Measurements from ENCODE around the gene SEC23A.
"Not testable (repeated sequence)": the region's sequence is repeated elsewhere in the genome, so short reads cannot be mapped to it uniquely, and the experiment has no call there.

Gene SEC23A

DNA sequence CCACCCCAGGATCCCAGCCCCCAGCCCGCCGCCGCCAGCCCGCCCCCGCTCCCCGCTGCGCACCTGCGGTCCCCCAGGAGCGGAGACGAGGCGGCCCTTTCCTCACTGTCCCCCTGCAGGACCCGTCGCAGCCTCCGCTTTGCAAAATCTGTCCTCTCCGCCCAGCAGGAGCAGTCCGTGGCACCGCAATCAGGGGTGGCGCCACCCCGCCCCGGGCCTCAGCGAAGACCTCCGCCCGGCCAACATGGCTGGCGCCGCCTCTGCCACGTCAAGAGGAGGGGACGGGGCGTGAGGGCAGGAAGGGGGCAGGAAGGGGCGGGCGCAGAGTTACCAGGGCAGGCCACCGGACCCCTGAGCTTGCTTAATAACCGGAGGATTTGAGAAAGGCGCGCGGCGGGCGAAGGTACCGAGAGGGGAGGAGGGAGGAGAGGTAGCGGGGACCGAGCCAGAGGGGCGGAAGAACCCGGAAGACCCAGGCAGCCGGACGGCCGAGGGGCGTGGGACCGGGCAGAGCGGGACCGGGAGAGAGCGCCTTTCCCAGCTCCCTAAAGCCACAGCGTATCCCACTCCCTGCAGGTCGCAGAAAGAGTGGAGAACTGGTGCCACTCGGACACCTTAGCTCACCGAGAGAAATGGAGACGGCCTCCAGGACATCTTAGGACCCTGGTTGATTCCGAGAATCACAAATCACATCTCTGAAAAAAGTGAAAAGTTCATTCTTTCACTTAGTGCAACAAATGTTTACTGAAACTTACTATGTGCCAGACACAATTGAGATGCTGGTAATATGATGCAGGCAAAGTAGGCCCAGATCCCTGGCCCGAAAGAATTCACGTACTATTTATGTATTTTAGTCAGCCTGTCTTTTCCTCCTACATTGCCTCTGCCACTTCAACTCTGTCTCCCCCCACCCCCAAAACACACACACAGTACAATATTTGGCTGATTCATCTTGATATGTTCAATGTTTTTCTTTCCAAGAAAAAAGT lies at the start of gene SEC23A:
SEC23A (minus strand) TSS at position 267 of the 989 bp plus-strand sequence. CDS start 7,117 bp downstream, outside the sequence.
- peak; percentile 56 to 72 (median 68) for DNase-seq

GRCh38 chr14:39145266-39145966 lies 42.4 kb upstream of the SEC23A start:
- DNase-seq: no peak

- not testable (repeated sequence) for DNase-seq
These were observed 40.2 kb upstream of the SEC23A start for GRCh38 chr14:39143226-39143625.

DNA sequence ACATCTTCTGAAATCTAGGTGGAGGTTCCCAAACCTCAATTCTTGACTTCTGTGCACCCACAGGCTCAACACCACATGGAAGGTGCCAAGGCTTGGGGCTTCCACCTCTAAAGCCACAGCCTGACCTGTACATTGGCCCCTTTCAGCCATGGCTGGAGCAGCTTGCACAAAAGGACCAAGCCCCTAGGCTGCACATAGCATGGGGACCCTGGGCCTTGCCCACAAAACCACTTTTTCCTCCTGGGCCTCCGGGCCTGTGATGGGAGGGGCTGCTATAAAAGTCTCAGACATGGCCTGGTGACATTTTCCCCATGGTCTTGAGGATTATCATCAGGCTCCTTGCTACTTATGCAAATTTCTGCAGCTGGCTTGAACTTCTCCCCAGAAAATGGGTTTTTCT lies 38.6 kb upstream of the SEC23A start:
- DNase-seq: not testable (repeated sequence)

DNA sequence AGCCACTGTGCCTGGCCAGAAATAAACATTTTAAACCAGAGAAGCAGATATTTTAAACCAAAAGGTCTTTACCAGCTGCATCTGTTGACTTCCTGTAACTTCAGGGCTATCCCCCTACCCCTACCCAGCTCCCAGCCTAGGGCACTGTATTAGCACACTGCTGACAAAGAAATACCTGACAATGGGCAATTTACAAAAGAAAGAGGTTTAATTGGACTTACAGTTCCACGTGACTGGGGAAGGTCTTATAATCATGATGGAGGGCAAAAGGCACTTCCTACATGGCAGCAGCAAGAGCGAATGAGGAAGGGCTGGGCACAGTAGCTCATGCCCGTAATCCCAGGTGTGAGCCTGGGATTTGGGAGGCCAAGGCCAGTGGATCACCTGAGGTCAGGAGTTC lies 37.1 kb upstream of the SEC23A start:
- no peak for DNase-seq

DNA sequence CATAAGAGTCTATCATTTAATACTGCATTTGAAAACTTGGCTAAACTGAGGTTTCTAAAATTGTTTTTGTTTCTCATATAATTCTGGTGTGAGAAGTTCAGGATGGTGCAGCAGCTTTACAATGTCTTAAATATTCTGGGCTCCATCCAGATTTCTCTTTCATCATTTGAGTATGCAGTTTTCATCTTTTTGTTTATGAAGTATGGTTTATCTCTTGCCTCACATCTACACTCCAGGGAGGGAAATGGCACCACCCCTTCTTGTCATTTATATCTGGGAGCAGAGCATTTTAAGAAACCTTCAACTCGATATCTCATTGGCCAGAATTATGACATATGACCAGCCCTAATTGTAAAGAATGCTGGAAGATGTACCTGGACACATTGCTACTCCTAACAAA lies 35.4 kb upstream of the SEC23A start:
- DNase-seq: no peak

- DNase-seq: not testable (repeated sequence)
These were observed 34.8 kb upstream of the SEC23A start for GRCh38 chr14:39137835-39138234.

DNA sequence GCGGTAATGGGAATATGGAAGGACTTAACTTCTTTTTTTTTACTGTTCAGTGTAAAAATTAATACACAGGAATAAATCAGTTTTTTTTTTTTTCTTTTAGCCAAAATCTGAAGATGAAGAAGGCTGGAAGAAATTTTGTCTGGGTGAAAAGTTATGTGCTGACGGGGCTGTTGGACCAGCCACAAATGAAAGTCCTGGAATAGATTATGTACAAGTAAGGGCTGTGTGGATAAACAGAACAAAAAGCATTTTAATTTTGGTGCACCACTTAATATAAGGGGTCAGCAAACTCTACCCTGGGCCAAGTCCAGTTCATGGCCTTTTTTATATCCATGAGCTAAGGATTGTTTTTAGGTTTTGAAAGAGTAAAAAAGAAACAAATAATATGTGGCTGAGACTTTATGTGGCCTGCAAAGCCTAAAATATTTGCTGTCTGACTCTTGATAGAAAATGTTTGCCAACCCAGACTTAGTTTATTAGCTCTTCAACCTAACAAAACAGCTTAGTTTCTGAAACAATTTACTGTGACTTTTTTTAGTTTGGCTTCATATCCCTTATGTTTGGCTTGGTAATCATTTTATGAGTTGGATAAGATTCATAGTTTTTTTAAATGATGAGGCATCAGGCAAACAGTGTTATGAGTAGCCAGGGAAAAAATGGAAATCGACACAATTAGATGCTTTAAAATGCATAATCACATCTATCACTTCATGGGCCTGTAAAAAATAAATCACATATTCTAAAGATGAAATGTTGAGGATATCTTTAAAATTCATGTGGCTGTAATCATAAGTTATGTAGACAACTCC lies 19.5 kb upstream of the SEC23A start:
- DNase-seq: no peak

- DNase-seq: peak; percentile 79 to 87 (median 80)
These were observed 11.2 kb upstream of the SEC23A start, which contains the start of gene GEMIN2 for GRCh38 chr14:39114073-39114838. GEMIN2 (plus strand) TSS chr14:39114323; CDS start chr14:39114339, 16 bp downstream.

- no peak for DNase-seq
These were observed 10.6 kb upstream of the SEC23A start for GRCh38 chr14:39113685-39114072.

- no peak for DNase-seq
These were observed 7.1 kb upstream of the SEC23A start for GRCh38 chr14:39109893-39110715.

DNA sequence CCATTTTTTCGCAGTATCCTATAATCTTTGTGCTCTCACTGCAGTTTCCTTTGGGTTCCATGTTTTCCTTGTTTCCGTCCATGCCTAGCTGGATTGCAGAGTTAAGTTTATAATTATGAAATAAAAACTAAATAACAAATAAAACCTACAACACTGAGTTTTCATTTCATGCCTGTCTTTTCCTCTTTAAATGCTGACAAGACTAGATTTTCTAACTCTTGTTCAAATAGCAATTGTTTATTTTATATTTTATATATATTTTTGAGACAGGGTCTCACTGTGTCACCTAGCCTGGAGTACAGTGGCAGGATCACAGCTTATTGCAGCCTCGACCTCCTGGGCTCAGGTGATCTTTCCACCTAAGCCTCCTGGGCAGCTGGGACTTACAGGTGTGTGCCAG lies 5.8 kb upstream of the SEC23A start:
- no peak for DNase-seq

GRCh38 chr14:39107591-39107996 lies 4.6 kb upstream of the SEC23A start:
- no peak for DNase-seq

DNA sequence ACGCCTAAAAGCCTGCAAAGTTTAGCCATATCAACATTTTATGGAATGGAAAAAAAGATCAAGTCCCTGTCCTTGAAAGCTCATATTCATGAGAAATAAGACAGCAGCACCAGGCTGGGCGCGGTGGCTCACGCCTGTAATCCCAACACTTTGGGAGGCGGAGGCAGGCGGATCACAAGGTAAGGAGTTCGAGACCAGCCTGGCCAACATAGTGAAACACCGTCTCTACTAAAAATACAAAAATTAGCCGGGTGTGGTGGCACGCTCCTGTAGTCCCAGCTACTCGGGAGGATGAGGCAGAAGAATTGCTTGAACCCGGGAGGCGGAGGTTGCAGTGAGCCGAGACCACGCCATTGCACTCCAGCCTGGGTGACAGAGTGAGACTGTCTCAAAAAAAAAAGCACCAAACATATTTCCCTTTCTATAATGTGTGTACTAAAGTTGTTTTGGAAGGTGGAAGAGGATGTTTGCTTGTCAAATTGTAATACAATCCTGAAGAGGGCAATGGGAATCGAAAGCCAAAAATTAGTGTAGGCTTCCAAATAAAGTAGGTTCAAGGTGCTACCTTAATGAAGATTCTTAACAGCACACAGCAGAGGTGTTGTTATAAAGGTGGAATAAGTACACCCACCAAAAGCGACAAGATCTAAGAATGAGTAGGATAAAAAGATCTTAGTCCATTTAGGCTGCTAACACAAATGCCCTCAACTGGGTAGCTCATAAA lies 1.2 kb upstream of the SEC23A start:
- not testable (repeated sequence) for DNase-seq

DNA sequence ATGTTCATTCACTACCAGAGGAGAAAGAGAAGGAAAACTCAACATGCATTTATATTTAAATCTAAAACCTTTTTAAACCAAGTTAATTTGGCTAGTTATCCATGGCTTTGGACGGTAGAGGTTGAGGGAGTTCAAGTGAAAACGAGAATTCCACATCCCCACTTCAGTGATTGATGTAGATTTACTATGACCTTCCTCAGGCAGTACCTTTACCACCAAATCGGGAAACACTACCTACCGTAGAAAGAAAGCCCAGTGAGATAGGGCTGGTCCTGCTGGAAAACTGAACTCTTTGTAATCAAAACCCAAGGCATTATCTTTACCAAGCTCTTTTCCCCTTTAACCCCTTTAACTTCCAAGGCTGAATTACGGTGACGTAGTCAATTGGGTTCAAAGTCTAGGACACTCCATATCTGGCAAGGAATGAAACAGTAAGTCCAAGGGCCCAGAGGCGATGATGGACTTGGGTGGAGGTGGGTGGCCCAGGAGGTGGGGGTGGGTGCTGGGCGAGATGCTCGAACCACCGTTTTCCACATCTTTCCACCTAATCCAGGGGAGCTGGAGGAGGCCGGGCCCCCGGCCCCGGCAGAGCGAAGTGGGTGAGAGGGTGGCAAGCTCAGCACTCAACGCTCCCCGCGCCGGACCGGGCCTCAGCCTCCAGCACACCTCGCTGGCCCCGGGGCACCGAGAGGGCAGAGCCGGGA lies 618 bp downstream of the SEC23A start:
- no peak for DNase-seq

- DNase-seq: no peak
These were observed 3.3 kb downstream of the SEC23A start for GRCh38 chr14:39099748-39100147.

DNA sequence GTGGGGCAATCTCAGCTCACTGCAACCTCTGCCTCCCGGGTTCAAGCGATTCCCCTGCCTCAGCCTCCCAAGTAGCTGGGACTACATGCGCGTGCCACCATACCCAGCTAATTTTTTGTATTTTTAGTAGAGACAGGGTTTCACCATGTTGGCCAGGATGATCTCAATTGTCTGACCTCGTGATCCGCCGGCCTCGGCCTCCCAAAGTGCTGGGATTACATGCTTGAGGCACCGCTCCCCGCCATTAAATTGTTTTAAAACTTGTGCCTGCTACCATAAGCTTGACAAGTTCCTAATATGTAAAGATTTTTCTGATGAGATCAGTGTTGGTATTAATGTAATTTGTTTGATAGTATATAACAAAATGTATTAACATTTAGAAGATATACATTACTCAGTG lies 3.8 kb downstream of the SEC23A start:
- not testable (repeated sequence) for DNase-seq

DNA sequence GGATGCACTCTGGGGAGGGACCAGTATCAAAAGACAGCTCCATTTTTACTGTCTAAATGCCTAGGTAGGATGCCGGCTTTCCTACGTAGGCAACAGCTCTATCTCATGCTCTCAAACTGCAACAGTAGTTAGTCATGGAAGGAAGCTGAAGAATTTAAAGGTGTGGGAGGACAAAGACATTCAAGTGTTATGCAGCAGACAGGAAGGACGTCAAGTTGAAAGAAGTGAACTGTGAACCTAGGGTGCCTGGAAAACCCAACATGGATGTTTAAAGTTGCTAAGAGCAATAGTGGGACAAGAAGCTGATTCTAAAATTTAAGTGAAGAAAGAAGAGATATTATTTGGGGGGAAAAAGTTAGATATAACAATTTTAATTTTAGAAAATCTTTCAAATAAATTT lies 5.9 kb downstream of the SEC23A start:
- DNase-seq: no peak

GRCh38 chr14:39094515-39094914 lies 8.5 kb downstream of the SEC23A start:
- DNase-seq: no peak

DNA sequence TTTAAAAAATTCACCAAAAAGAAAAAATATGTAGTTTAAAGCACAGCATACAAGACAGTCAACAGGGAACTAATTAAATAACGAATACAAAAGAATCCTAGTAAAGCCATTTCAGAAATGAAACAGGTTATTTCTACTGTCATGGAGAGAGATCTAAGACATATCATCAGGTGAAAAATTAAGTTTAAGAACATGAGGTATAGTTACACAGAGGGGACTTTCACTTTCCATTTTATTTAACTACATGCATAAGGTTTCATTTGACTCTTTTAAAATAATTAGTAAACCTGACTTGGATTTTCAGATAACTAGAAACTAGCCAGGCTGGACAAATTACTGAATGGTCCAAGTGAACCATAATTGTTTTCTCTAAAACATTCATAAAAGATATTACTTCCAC lies 11.3 kb downstream of the SEC23A start:
- no peak for DNase-seq

Data from activated CD4-positive, CD25-positive, alpha-beta regulatory T cell (primary cell).